Liver (tissue), 9 donors: ENCODE data around the gene NFE2L1. TPM values are rescaled to one million over a fixed set of nuclear protein-coding genes. Genes with fewer than 3 reads are reported as not detected.

ENCODE experiments used
- DNase-seq: peaks from one replicate; pipeline ENCODE4 v3.0.0-alpha.2; 2017; ENCODE audit warnings: low spot score
- H3K27ac ChIP-seq, 2 donors: one replicate each; pipeline ENCODE4 v1.7.0; 2013; ENCODE audit warnings: inconsistent platforms in 2 of 2, low read length in 2 of 2, control low read depth in 1 of 2, low read depth in 1 of 2, mild to moderate bottlenecking in 1 of 2
- H3K27me3 ChIP-seq, 4 donors: one replicate each; pipeline versions ENCODE4 v1.6.1 to v1.7.0; 2013; ENCODE audit warnings: low read length in 3 of 4, inconsistent platforms in 1 of 4, mild to moderate bottlenecking in 1 of 4, moderate library complexity in 1 of 4; ENCODE audit not compliant: control insufficient read depth in 4 of 4, insufficient read depth in 4 of 4
- H3K36me3 ChIP-seq, 4 donors: one replicate each; pipeline versions ENCODE4 v1.6.1 to v1.7.0; 2013; ENCODE audit warnings: low read length in 3 of 4, mild to moderate bottlenecking in 3 of 4, low read depth in 1 of 4, moderate library complexity in 1 of 4; ENCODE audit not compliant: control insufficient read depth in 4 of 4, insufficient read depth in 3 of 4
- H3K4me1 ChIP-seq, 4 donors: one replicate each; pipeline versions ENCODE4 v1.6.1 to v1.7.0; 2013; ENCODE audit warnings: low read length in 3 of 4, mild to moderate bottlenecking in 3 of 4, moderate library complexity in 1 of 4; ENCODE audit not compliant: control insufficient read depth in 4 of 4, insufficient read depth in 4 of 4
- H3K4me3 ChIP-seq, 3 donors: one replicate each; pipeline versions ENCODE4 v1.6.1 to v1.7.0; 2013; ENCODE audit warnings: low read length in 3 of 3, control low read depth in 1 of 3, low read depth in 1 of 3, mild to moderate bottlenecking in 1 of 3
- H3K9ac ChIP-seq, 2 donors: one replicate each; pipeline ENCODE4 v1.7.0; 2013; ENCODE audit warnings: low read length in 2 of 2, mild to moderate bottlenecking in 2 of 2, moderate library complexity in 2 of 2, control low read depth in 1 of 2, low read depth in 1 of 2
- H3K9me3 ChIP-seq, 4 donors: one replicate each; pipeline versions ENCODE4 v1.6.1 to v1.7.0; 2013; ENCODE audit warnings: low read length in 3 of 4; ENCODE audit not compliant: control insufficient read depth in 4 of 4
- EGR1 ChIP-seq, 2 donors: IDR thresholded peaks; 2 replicates each; pipeline ENCODE4 v1.6.1; 2016 to 2018; ENCODE audit warnings: antibody characterized with exemption in 2 of 2, low read depth in 2 of 2
- FOXA1 ChIP-seq: IDR thresholded peaks from 2 replicates; pipeline ENCODE4 v1.6.1; 2016; ENCODE audit warnings: antibody characterized with exemption
- FOXA2 ChIP-seq: IDR thresholded peaks from 2 replicates; pipeline ENCODE4 v1.6.1; 2016; ENCODE audit warnings: antibody characterized with exemption
- GABPA ChIP-seq, 2 donors: IDR thresholded peaks in 1 of 2; conservative IDR thresholded peaks in 1 of 2; 2 replicates each; pipeline ENCODE4 v1.6.1; 2016; ENCODE audit warnings: antibody characterized with exemption in 2 of 2, mild to moderate bottlenecking in 1 of 2, moderate library complexity in 1 of 2
- HNF4A ChIP-seq, 2 donors: conservative IDR thresholded peaks; 2 replicates each; pipeline ENCODE4 v1.6.1; 2016; ENCODE audit warnings: antibody characterized with exemption in 2 of 2, mild to moderate bottlenecking in 2 of 2
- HNF4G ChIP-seq: IDR thresholded peaks from 2 replicates; pipeline ENCODE4 v1.6.1; 2016; ENCODE audit warnings: antibody characterized with exemption
- JUND ChIP-seq, 2 donors: IDR thresholded peaks; 2 replicates each; pipeline ENCODE4 v1.6.1; 2016; ENCODE audit warnings: antibody characterized with exemption in 2 of 2
- NR2F2 ChIP-seq: IDR thresholded peaks from 2 replicates; pipeline ENCODE4 v1.6.1; 2016; ENCODE audit warnings: antibody characterized with exemption
- RAD21 ChIP-seq, 2 donors: IDR thresholded peaks; 2 replicates each; pipeline ENCODE4 v1.6.1; 2016; ENCODE audit warnings: antibody characterized with exemption in 2 of 2, mild to moderate bottlenecking in 2 of 2
- RXRA ChIP-seq, 2 donors: IDR thresholded peaks; 2 replicates each; pipeline ENCODE4 v1.6.1; 2017 to 2018; ENCODE audit warnings: antibody characterized with exemption in 2 of 2, mild to moderate bottlenecking in 1 of 2
- SP1 ChIP-seq: IDR thresholded peaks from 2 replicates; pipeline ENCODE4 v1.6.1; 2018; ENCODE audit warnings: antibody characterized with exemption, mild to moderate bottlenecking
- TAF1 ChIP-seq: conservative IDR thresholded peaks from 2 replicates; pipeline ENCODE4 v1.6.1; 2016; ENCODE audit warnings: antibody characterized with exemption, mild to moderate bottlenecking
- YY1 ChIP-seq: IDR thresholded peaks from 2 replicates; pipeline ENCODE4 v1.6.1; 2016; ENCODE audit warnings: antibody characterized with exemption, mild to moderate bottlenecking
- WGBS: extraction: QIAGEN DNeasy Blood & Tissue Kit; methylation state at CpG from one replicate; pipeline ENCODE4 v1.1.7; 2013; 5-methylcytosine and 5-hydroxymethylcytosine counted together
- polyA plus RNA-seq, 2 donors: library from polyadenylated mRNA; stranded (reverse) in 1 of 2; unstranded in 1 of 2; fragments of 200-250 nt in 1 of 2; fragments of >200 nt in 1 of 2; fragmentation: Nextera tagmentation in 1 of 2; extraction: Ambion mirVana in 1 of 2; gene quantifications; one replicate each; pipeline versions ENCODE4 v1.2.1 to v1.2.3, GENCODE V29; 2013 to 2015
- total RNA-seq, 2 donors: library from RNA; depleted of rRNA; stranded (reverse); fragments of >200 nt; gene quantifications; one replicate each; pipeline ENCODE4 v1.2.3, GENCODE V29; 2014
- TF ChIP-seq, protein P1 (sequence below): IDR thresholded peaks from 2 replicates; pipeline ENCODE4 v1.6.1; 2016; ENCODE audit warnings: antibody characterized with exemption
- TF ChIP-seq, protein P2 (sequence below): IDR thresholded peaks from 2 replicates; pipeline ENCODE4 v1.6.1; 2016; ENCODE audit warnings: antibody characterized with exemption, mild to moderate bottlenecking
- TF ChIP-seq, protein P3 (sequence below): IDR thresholded peaks from 2 replicates; pipeline ENCODE4 v1.6.1; 2016; ENCODE audit warnings: antibody characterized with exemption
- TF ChIP-seq, protein P4 (sequence below): fragments of 150-350 bp; IDR thresholded peaks from 2 replicates; pipeline ENCODE4 v1.5.1; 2017; ENCODE audit warnings: improper control_type of control experiment, low read depth, low read length; ENCODE audit not compliant: missing input control
- donor health status: healthy.
- donor health status: healthy.
- donor health status: healthy.
- donor health status: healthy.
- donor health status: healthy.

The NFE2L1 gene
- total and polyA plus RNA-seq, 4 donors = 14.3 to 79.5 (median 57.6) TPM

DNA sequence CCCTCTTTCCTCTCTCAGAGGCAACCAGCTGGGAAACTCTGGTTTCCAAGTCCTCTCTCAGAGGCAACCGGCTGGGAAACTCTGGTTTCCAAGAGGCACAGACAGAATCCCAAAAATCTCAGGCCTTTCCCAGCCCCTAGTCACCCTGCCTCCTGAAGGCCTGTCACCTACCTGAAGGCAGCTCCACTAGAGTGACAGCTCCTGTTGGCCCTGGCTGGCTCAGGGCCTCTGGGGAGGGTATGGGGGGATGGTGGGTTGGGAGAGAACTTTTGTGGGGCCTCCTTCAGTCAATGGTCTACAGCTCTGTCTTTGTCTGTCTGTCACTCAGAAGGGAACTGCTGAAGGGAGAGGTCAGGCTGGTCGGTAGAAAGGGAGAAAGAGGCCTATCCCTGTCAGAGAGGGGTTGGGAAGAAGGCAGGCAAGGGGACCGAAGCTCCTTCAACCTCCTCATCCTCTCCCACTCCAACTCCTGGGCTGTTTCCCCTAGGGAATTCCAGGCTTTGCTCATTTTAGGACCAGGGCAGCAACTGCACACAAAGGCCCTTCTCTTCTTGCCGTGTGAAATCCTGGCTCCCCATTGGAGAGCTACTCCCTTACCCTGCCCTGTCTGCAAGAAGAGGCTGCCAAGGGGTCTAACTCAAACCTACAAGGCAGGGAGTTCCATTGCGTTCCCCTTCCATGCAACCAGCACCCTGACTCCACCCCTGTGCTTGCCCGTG is 34.1 kb upstream of the NFE2L1 start:
- Histone ChIP-seq H3K36me3 (no peaks in the 10 kb centered on the region), H3K9me3 (peaks cover 0 to 2% (median 0%) of the 10 kb centered on the region in 4 donors), H3K27ac (no peak overlapping the region), H3K4me3 (no peak overlapping the region), H3K4me1 (peaks cover 2 to 11% (median 8%) of the 10 kb centered on the region in 4 donors), H3K9ac (no peak overlapping the region), H3K27me3 (peaks cover 0 to 14% (median 1%) of the 10 kb centered on the region in 4 donors)
- DNase-seq = no peak
- WGBS = 90% methylated on average over 6 of the region's 6 CpGs
- TF ChIP-seq TAF1 = no peak
- no peak for TF ChIP-seq FOXA2
- no peak for TF ChIP-seq JUND (IDR thresholded peaks at IDR 0.05)
- TF ChIP-seq HNF4A (conservative IDR thresholded peaks at IDR 0.05) = no peak
- TF ChIP-seq NR2F2 = no peak
- TF ChIP-seq HNF4G = no peak
- no peak for TF ChIP-seq GABPA (IDR thresholded peaks at IDR 0.05 in 1 of 2, conservative IDR thresholded peaks at IDR 0.05 in 1 of 2)
- TF ChIP-seq, protein P1, sequence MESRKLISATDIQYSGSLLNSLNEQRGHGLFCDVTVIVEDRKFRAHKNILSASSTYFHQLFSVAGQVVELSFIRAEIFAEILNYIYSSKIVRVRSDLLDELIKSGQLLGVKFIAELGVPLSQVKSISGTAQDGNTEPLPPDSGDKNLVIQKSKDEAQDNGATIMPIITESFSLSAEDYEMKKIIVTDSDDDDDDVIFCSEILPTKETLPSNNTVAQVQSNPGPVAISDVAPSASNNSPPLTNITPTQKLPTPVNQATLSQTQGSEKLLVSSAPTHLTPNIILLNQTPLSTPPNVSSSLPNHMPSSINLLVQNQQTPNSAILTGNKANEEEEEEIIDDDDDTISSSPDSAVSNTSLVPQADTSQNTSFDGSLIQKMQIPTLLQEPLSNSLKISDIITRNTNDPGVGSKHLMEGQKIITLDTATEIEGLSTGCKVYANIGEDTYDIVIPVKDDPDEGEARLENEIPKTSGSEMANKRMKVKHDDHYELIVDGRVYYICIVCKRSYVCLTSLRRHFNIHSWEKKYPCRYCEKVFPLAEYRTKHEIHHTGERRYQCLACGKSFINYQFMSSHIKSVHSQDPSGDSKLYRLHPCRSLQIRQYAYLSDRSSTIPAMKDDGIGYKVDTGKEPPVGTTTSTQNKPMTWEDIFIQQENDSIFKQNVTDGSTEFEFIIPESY = no peak

DNA sequence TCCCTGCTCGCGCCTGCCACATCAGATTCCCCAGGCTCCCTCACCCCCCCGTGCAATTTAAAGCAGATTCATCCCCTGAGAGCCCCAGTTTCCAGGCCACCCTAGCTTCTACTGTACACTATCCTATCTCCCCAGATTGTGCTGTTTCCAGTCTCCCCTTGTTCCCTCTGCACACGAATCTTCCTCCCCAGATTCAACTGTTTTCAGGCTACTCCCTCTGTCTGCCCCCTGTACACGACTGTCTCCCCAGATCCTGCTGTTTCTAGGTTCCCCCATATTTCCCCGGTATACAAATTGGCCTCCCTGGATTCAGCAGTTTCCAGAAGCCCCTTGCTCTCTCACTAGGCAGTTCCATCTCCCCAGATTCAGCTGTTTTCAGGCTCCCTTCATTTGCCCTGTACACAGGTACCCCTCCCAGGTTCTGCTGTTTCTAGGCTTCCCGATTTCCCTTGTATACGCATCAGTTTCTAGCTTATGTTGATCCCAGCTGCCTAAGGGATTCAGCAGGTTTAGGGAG is 33.5 kb upstream of the NFE2L1 start:
- Histone ChIP-seq H3K4me3 (no peak overlapping the region), H3K36me3 (no peaks in the 10 kb centered on the region), H3K27ac (no peak overlapping the region), H3K9me3 (peaks cover 0 to 2% (median 0%) of the 10 kb centered on the region in 4 donors), H3K27me3 (peaks cover 0 to 14% (median 1%) of the 10 kb centered on the region in 4 donors), H3K9ac (no peak overlapping the region), H3K4me1 (peaks cover 2 to 11% (median 8%) of the 10 kb centered on the region in 4 donors)
- TF ChIP-seq, protein P2, sequence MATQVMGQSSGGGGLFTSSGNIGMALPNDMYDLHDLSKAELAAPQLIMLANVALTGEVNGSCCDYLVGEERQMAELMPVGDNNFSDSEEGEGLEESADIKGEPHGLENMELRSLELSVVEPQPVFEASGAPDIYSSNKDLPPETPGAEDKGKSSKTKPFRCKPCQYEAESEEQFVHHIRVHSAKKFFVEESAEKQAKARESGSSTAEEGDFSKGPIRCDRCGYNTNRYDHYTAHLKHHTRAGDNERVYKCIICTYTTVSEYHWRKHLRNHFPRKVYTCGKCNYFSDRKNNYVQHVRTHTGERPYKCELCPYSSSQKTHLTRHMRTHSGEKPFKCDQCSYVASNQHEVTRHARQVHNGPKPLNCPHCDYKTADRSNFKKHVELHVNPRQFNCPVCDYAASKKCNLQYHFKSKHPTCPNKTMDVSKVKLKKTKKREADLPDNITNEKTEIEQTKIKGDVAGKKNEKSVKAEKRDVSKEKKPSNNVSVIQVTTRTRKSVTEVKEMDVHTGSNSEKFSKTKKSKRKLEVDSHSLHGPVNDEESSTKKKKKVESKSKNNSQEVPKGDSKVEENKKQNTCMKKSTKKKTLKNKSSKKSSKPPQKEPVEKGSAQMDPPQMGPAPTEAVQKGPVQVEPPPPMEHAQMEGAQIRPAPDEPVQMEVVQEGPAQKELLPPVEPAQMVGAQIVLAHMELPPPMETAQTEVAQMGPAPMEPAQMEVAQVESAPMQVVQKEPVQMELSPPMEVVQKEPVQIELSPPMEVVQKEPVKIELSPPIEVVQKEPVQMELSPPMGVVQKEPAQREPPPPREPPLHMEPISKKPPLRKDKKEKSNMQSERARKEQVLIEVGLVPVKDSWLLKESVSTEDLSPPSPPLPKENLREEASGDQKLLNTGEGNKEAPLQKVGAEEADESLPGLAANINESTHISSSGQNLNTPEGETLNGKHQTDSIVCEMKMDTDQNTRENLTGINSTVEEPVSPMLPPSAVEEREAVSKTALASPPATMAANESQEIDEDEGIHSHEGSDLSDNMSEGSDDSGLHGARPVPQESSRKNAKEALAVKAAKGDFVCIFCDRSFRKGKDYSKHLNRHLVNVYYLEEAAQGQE = no peak
- TF ChIP-seq GABPA (IDR thresholded peaks at IDR 0.05 in 1 of 2, conservative IDR thresholded peaks at IDR 0.05 in 1 of 2) (no peak), RXRA (IDR thresholded peaks at IDR 0.05) (no peak), FOXA1 (no peak), NR2F2 (no peak), JUND (IDR thresholded peaks at IDR 0.05) (no peak), HNF4G (no peak), TAF1 (no peak), FOXA2 (no peak), SP1 (no peak), RAD21 (IDR thresholded peaks at IDR 0.05) (no peak), HNF4A (conservative IDR thresholded peaks at IDR 0.05) (no peak), EGR1 (IDR thresholded peaks at IDR 0.05; ENCODE audit: low read depth in 2 of 2) (no peak), YY1 (no peak)
- TF ChIP-seq, protein P3, sequence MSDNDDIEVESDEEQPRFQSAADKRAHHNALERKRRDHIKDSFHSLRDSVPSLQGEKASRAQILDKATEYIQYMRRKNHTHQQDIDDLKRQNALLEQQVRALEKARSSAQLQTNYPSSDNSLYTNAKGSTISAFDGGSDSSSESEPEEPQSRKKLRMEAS = no peak
- TF ChIP-seq, protein P4, sequence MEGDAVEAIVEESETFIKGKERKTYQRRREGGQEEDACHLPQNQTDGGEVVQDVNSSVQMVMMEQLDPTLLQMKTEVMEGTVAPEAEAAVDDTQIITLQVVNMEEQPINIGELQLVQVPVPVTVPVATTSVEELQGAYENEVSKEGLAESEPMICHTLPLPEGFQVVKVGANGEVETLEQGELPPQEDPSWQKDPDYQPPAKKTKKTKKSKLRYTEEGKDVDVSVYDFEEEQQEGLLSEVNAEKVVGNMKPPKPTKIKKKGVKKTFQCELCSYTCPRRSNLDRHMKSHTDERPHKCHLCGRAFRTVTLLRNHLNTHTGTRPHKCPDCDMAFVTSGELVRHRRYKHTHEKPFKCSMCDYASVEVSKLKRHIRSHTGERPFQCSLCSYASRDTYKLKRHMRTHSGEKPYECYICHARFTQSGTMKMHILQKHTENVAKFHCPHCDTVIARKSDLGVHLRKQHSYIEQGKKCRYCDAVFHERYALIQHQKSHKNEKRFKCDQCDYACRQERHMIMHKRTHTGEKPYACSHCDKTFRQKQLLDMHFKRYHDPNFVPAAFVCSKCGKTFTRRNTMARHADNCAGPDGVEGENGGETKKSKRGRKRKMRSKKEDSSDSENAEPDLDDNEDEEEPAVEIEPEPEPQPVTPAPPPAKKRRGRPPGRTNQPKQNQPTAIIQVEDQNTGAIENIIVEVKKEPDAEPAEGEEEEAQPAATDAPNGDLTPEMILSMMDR = no peak
- 78% methylated on average over 8 of the region's 8 CpGs for WGBS
- no peak for DNase-seq
